ENCODE data around the gene NINJ2.
A peak's percentile ranks its signal among the peaks of the same experiment; 100 is the strongest.
"Not testable (repeated sequence)": the region's sequence is repeated elsewhere in the genome, so short reads cannot be mapped to it uniquely, and the experiment has no call there.

NINJ2 gene

DNA sequence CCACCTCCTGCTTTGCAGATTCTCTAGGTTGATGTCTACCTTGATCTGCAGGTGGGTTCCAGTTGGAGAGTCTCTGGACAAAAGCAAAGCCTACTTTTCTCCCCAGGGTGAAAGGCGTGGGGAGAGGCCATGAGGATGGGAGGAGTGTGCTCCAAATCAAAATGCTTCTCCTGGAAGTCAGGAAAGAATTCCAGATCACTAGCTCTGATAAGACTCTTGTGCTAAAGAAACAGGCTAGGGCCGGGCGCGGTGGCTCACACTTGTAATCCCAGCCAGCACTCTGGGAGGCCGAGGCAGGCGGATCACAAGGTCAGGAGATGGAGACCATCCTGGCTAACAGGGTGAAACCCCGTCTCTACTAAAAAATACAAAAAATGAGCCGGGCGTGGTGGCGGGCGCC is 21.9 kb downstream of the NINJ2 start:
- not testable (repeated sequence) for DNase-seq (ENCODE audit: low spot score)

DNA sequence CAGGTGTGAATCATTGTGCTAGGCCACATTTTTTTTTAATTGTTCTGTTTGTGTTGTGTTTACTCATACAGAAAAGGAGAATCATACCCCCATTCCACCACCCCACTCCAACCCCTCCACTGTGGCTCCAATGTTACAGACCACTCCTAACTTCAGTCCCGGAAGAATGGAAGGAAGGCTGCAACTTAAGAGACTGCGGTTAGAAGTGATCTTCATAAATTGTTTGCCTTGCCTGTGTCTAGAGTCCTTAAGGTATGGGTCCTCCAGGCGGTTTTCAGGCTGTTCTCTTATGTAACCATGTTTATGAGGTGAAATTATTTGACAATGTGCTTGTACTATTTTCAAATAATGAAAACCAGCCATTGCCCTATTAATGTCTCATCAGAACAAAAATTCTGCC is 22.5 kb downstream of the NINJ2 start:
- DNase-seq (ENCODE audit: low spot score) = no peak

DNA sequence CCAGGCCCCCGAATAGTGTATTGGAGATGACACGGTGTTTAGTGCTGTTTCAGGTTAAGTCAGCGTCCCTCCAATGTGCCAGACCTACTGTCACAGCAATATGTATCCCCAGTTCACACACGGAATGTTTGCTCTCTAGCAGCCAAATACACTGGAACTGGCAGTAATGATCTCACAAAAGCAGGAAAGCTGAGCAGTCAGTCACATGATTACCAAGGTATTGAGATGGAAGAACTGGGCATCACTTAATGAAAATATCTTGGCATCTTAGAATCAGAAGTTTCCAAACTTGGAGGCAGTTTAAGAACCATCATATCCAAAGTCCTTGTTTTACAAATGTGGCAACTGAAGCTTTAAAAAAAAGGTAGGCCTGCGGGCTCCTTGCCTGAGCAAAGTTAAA is 23.3 kb downstream of the NINJ2 start:
- no peak for DNase-seq (ENCODE audit: low spot score)

DNA sequence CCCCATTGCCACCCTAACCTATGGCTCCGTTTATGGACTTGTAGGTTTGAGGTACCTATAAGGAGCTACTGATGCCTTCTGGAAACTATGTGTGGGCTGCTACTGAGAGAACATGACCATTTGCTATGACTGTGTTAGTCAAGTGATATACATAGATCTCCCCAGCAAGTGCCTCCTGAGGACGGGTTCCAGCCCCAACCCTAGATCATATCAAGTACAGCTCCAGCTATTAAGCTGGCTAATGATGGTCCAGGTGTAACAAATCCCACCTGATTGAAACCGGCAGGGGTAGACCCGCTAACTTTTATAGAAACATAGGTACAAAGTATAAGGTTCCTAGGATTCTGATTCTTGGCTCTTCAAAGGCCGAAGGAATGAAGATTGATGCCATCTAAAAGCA is 23.7 kb downstream of the NINJ2 start:
- DNase-seq (ENCODE audit: low spot score) = no peak

DNA sequence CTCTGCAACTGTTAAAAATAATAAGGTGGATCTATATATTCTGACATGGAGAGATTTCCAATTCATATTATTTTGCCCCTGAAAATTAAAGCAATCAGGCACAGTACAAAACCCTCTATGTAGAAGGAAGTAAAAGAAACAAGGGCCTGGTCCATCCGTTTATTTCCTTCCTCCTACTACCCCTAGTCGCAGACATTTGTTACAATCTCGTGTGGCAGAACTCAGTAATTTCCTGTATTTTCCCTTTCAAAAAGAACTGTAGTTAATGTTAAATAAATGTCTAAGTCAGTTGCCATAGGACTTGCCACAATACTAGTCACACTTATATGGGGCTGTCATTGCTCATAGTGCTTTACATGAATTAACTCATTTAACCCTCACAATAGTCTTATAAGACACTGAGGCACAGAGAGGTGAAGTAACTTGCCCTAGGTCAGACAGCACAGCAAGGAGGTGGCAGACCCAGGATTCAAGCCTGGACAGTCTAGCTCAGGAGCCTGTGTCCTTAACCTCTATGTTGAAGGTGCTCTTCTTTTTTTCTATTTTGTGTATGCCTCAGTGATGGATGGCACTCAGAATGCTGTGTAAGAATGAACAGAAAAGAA is 24.2 kb downstream of the NINJ2 start:
- no peak for DNase-seq (ENCODE audit: low spot score)

DNA sequence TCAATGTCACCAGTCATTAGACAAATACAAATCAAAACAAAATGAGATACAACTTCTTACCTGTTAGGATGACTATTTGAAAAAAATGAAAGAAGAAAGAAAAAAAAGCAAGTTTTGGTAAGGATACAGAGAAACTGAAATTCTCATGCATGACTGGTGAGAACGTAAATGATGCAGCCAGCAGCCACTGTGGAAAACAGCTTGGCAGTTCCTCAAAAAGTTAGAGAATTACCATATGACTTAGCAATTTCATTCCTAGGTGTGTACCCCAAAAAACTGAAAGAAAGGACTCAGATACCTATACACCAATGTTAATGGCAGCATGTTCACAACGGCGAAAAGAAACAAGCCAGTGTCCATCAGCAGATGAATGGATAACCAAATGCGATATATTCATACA is 26.6 kb downstream of the NINJ2 start:
- no peak for DNase-seq (ENCODE audit: low spot score)

DNA sequence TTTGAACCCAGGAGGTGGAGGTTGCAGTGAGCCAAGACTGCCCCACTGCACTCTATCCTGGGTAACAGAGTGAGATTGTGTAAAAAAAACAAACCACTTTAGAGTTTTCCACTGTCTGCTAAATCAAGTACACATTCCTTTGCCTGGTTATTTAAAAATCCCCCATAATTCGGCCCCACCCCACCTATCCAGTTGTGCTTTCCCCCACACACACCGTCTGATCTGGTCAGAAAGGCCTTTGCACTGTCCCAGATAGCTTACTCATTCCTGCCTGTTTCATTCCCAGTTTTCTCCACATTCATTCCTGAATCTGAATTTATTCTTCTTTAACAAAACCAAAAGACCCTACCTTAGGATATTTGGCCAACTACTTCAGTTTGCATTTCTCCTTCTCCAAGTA is 29.5 kb downstream of the NINJ2 start:
- DNase-seq (ENCODE audit: low spot score) = no peak

DNA sequence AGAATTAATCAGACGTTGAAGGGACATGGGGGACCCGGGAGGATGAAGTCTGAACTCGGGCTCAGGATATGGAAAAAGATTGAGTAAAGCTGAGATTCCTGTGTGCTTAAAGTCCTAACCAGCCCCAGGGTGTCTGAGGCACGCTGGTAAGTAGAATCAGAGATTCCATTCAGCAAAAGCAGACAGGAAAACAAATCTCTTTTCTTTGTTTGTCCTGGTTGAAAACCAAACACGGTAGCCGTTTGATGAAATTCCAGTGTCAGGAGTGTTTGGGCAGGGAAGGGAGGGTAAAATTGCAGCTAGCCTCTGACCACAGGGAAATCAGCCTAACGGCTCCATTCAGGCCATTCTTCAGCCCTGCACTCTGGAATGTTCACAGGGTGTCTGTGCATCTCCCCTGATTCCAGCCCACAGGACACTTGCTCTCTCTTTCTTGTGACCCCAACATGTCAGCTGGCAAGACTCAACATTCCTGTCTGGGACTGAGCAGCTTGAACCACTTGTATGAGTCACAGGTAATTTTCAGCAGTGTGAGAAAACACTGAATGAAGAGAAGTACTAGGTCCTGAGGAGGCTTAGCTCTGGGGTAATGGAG is 31.0 kb downstream of the NINJ2 start:
- peak; percentile 73 for DNase-seq (ENCODE audit: low spot score)

DNA sequence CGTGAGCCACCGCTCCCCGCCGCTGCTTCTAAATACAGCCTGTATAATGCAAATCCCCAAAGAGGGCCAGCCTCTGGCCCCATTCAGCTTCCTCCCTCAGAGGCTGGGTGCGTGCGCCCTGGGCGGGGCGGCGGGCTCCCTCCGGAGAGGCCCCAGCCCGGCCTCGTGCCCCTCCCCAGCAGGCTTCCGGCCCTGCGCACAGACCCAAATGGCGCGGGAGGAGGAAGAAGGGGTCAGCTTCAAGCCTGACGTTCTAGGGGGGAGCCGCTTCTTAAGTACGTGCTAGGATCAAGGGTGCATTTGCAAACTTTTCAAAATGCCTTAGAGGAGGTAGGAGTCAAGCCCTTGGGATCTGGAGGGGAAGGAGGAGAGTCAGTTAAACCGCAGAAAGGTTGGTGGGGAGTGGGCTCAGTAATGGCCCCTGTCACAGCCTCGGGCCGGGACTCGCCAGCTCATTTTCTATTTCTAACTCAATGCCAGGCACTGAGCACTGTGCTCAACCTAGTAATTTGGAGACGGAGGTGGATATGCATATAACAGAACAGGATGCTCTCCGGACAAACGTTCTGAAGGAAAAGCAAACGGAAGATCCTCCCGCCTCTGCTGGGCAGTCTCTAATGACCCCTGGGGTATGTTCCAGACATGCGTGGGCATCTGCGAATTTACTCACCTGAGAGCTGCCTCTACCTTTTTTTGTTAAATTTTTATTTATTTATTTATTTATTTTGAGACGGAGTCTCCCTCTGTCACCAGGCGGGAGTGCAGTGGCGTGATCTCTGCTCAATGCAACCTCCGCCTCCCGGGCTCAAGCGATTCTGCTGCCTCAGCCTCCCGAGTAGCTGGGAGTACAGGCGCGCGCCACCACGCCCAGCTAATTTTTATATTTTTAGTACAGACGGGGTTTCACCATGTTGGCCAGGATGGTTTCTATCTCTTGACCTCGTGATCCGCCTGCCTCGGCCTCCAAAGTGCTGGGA is 32.3 kb downstream of the NINJ2 start:
- DNase-seq (ENCODE audit: low spot score) = no peak

DNA sequence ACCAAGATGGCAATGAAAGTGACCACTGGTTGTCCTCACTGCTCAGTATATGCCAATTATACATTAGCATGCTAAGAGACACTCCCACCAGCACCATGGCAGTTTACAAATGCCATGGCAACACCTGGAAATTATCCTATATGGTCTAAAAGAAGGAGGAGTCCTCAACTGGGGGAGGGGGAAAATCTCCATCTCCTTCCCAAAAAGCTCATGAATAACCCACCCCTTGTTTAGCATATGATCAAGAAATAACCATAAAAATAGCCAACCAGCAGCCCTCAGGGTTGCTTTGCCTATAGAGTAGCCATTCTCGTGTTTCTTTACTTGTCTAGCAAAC is 34.5 kb downstream of the NINJ2 start:
- DNase-seq (ENCODE audit: low spot score) = not testable (repeated sequence)

DNA sequence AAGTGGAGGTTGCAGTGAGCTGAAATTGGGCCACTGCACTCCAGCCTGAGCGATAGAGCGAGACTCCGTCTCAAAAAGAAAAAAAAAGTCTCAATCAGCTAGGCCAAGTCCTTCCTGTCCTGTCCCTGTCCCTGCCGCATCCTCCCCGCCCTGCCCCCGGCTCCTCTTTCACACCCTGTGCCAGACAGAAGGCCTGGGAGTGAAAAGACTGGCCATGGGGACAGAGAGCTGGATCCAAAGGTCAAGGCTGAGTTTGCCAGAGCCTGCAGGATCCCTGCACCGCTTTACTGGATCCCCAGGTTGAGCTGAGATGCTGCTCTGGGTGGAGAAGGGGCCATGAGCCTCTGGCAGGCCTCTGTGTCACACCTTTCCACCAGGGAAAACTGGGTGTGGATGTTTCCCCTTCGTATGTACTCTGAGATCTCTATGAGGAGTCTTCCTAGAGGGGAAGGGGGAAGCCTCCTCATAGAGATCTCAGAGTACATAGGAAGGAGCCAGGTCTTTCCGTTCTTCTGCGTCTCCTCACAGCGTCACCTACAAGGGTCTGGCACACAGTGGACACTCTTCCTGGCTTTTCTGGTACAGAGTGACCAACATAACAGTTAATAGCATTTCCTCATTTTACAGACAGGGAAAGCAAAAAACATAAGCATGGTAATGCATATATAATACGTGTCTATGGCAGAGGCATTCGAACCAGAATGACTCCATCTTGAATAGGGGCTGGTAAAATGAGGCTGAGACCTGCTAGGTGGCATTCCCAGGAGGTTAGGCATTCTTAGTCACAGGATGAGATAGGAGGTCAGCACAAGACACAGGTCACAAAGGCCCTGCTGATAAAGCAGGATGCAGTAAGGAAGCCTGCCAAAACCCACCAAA is 35.1 kb downstream of the NINJ2 start:
- DNase-seq (ENCODE audit: low spot score) = no peak

DNA sequence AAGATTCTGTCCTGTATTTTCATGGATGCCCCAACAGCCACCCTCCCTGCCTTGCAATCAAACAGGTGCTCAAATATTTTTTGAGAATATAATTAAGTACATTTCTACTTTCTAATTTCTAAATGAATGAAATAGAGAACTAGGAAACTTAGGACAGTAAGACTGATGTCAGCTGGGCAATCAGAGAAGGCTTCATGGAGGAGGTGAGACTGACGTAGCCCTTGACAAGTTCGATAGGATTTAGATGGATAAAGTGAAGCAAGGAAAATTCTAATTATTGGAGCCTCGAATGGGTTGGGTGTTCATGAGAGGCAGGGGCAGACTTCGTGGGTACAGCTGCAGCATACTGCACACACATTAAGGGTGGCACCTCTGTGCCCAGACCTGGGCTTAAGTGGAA is 36.0 kb downstream of the NINJ2 start:
- DNase-seq (ENCODE audit: low spot score) = no peak

DNA sequence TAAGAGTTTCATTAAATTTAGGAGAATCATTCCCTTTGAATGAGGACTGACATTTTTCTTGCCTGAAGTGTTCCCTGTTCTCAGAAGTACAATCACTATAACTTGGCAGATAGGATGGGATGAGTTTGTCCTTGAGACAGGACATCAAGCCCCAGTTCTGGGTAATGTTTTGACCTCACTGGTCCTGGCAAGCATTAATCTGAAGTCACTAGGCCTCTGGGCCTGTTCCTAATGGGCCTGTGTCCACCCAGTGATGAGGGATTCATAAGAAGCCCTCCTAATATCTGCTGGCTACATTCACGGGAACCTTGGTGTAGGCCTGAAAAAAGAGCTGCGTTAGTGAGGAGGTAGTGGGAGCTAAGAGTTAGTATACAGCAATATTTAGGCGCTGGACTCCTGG is 37.2 kb downstream of the NINJ2 start:
- no peak for DNase-seq (ENCODE audit: low spot score)

DNA sequence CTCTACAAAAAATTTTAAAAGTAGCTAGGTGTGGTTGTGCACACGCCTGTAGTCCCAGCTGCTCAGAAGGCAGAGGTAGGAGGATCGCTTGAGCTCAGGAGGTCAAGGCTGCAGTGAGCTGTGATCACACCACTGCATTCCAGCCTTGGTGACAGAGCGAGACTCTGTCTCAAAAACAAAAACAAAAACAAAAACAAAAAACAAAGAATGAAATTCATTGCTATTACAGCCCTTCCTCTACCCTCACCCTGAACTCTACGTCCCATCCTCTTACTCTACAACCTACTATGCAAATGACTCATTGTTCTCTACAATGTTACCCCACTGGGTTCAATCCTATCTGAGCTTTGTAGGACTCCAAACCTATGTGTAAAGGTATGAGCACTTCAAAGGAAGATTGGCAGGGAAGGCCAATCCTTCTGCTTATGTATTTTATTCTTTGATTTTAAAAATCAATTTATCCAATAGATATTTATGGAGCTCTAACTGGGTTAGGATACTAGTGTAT is 39.3 kb downstream of the NINJ2 start:
- no peak for DNase-seq (ENCODE audit: low spot score)

DNA sequence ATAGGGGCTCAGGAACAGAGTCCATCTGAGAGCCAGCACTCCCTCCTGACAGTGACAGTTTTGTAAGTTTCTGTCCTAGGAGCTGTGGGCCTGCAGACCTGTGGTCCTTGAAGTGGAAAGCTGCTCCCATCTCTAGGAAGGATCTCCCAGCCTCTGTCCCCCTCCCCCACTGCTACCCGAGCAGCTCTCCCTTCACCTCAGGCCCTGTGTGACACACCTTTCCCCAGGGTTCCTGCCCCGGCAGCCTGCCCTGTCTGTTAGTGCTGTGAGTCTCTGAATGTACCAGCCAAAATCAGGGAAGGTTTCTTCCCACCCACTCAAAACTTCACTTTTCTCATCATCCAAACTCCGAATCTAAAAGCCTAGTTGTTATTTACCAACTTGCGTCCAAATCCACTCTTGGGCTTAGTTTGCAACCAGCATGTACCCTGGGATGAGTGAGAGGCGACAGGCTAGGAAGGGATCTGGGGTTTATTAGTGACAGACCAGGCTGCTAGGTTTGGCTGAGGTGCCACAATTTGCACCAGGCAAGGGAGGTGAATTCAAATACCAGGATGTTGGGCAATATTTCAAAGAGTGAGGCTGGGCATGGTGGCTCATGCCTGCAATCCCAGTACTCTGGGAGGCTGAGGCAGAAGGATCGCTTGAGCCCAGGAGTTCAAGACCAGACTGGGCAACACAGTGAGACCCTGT is 39.9 kb downstream of the NINJ2 start:
- no peak for DNase-seq (ENCODE audit: low spot score)

DNA sequence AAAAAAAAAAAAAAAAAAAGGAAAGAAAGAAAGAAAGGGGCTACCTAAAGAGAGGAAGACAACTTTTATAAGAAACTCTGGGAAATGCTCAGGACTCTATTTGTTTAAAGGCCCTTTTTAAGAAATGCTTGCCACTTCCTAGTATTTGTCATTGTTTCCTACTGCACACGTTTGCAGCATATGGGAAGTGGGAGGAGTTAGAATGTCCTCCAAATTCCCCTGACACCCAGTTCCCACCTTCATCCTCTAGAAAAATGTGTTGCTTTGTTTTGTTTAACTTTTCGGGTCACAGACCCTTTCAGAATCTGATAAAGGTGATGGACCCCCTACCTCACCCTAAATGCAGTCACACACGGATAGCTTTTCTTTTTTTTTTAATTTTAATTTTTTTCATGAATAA is 40.8 kb downstream of the NINJ2 start:
- DNase-seq (ENCODE audit: low spot score) = no peak

DNA sequence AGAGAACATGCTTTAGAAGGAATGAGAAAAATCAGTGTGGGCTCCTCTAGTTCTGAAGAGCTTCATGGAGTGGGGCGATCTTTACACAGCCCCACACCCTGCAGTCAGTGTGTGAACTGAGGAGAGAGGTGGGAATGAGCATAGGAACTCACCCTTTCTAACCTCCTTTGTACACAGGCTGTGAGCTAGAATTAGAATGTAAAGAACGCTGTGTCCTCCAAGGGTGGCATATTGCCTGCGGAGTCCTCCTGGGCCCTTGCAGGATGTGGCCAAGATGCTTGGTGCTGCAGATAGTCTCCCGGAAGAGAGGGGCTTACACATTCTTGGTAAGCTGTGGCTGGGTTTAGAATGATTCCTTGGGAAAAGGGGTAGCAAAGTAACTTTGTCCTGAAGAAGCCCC is 43.9 kb downstream of the NINJ2 start:
- DNase-seq (ENCODE audit: low spot score) = no peak

DNA sequence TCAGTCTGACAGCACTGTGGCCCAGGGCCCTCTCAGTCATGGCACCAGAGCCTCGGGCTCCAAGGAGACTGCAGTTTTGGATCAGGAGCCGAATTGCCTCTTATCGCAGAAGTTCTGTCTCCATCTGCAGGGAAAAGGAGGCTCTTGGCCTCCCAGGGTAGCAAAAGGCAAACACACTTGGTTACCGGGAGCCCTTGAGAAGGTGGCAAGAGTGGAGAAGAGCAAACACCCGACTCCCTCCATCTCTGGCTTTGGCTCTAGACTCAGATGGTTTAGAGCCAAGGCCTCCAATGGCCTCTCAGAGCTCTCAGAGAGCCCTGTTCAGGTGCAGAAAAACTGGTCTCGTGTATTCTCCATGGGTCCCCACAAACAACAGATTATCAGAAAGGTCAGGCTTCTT is 44.6 kb downstream of the NINJ2 start:
- no peak for DNase-seq (ENCODE audit: low spot score)

DNA sequence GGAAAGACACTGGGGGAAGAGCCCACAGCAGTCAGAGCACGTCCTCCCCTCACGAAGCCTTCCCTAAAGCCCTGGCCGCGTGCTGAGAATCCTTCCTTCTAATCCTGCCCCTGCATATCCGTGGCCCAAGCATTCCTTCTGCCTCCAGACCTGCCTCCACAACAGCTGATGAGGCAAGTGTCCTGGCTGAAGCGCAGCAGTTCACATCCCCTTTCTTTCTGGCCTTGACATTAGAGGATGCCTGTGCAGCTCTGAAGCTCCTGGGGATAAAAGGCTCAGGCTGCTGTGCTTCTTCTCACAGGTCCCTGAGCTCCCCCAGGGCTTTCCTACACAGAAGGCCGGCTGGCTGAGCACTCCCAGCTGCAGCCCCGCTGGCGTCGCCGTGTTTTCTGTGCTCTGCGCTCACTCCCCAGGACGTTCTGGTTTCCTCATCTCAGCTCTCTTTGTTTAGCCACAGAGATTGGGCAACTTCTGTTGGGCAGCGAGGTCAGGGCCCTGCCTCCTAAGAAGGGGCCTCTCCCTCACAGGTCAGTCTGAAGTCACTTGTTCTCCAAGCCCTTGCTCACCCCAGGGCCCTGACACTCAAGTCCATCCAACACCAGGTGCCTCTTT is 45.8 kb downstream of the NINJ2 start:
- DNase-seq (ENCODE audit: low spot score) = no peak

DNA sequence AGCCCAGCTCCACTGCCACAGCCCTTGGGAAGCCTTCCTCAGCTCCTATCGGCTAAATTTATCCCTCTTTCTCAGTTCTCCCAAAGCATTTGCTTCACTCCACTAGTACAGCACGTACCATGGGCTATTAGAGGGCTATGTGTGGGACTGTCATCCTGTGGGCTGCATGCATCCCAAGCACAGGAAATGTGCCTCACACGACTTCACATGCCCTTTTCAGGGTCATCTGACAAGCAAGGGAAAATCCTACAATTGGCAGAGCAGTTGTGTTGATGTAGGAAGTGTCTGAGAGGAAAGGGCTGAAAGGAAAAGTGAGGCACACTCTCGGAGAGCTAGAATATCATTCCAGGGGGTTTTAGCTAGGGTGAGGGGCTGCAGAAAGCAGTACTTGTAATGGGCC is 47.6 kb downstream of the NINJ2 start:
- DNase-seq (ENCODE audit: low spot score) = no peak

DNA sequence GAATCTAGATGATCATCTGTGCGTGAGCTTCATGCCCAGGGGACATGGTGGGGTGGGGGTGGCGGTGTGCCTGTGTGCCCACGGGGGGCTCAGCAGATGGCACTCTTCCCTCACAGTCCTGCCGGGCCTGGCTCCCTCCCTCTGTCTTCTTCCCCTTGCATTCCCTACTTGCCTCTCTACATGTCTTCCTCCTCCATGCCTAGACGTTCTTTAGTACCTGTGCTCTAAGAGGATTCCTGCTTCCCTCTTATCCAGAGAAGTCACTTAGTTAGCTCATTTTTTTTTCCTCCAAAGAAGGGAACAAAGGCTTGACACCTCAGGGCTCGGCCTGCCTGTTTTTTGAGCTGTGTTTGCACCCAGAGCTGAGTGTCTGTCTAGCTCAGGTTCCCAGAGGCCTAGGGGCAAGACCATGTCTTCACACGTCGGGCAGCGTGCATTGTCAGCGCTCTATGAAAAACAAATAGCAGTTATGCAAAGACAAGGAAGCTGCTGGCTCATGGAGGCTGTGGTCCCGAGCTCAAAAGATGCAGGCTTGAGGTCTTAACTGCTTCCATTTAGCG is 48.8 kb downstream of the NINJ2 start:
- DNase-seq (ENCODE audit: low spot score) = no peak

Data from ecto neural progenitor cell (in vitro differentiated cells).